Glutamatergic neuron (in vitro differentiated cells): ENCODE results near the gene SLC2A5. TPM values are rescaled to one million over a fixed set of nuclear protein-coding genes. Genes with fewer than 3 reads are reported as not detected.

Experiments used
- DNase-seq: peaks from one replicate; pipeline ENCODE4 v3.0.0; 2022
- H3K27ac Mint-ChIP-seq: one replicate; pipeline ENCODE4 v1.8.0; 2020; ENCODE audit warnings: mild to moderate bottlenecking, mixed read lengths, inconsistent platforms; ENCODE audit not compliant: unreplicated experiment
- H3K27me3 Mint-ChIP-seq: one replicate; pipeline ENCODE4 v1.8.0; 2020; ENCODE audit warnings: mild to moderate bottlenecking, moderate library complexity, mixed read lengths, inconsistent platforms; ENCODE audit not compliant: unreplicated experiment
- H3K36me3 Mint-ChIP-seq: one replicate; pipeline ENCODE4 v1.8.0; 2020; ENCODE audit warnings: mild to moderate bottlenecking, mixed read lengths, inconsistent platforms; ENCODE audit not compliant: unreplicated experiment
- H3K4me1 Mint-ChIP-seq: one replicate; pipeline ENCODE4 v1.8.0; 2020; ENCODE audit warnings: mild to moderate bottlenecking, low read depth, mixed read lengths, inconsistent platforms; ENCODE audit not compliant: unreplicated experiment
- H3K4me3 Mint-ChIP-seq: one replicate; pipeline ENCODE4 v1.8.0; 2020; ENCODE audit warnings: mild to moderate bottlenecking, mixed read lengths, inconsistent platforms; ENCODE audit not compliant: unreplicated experiment
- H3K9me3 Mint-ChIP-seq: one replicate; pipeline ENCODE4 v1.8.0; 2020; ENCODE audit warnings: mild to moderate bottlenecking, moderate library complexity, mixed read lengths, inconsistent platforms; ENCODE audit not compliant: unreplicated experiment
- CTCF ChIP-seq: fragments of 200-600 bp; sonication (generic); IDR thresholded peaks from one replicate; pipeline ENCODE4 v1.5.0; 2021; ENCODE audit not compliant: partially characterized antibody, unreplicated experiment
- total RNA-seq: library from RNA; stranded (reverse); fragmentation: NEBNext Ultra II Directional; extraction: Animal tissue kit (Norgen Biotek cat#: 25700); gene quantifications from one replicate; pipeline ENCODE4 v1.2.1, GENCODE V29; 2021; ENCODE audit not compliant: unreplicated experiment

The SLC2A5 gene
- total RNA-seq, 1 donor from 2014 or later: 0.64 TPM

GRCh38 chr1:8986814-8987190, 82.6 kb downstream of the SLC2A5 start:
- H3K27ac Mint-ChIP-seq: no peak overlapping the region
- no peak for TF ChIP-seq CTCF
- H3K36me3 Mint-ChIP-seq: no peaks in the 10 kb centered on the region
- no peak for DNase-seq
- H3K4me3 Mint-ChIP-seq: no peak overlapping the region
- peaks cover 3% of the 10 kb centered on the region for H3K9me3 Mint-ChIP-seq
- H3K4me1 Mint-ChIP-seq: no peaks in the 10 kb centered on the region
- peaks cover 6% of the 10 kb centered on the region for H3K27me3 Mint-ChIP-seq

- no peak for DNase-seq
- peaks cover 3% of the 10 kb centered on the region for H3K9me3 Mint-ChIP-seq
- no peak overlapping the region for H3K4me3 Mint-ChIP-seq
- peaks cover 6% of the 10 kb centered on the region for H3K27me3 Mint-ChIP-seq
- H3K36me3 Mint-ChIP-seq: no peaks in the 10 kb centered on the region
- H3K4me1 Mint-ChIP-seq: no peaks in the 10 kb centered on the region
- no peak for TF ChIP-seq CTCF
- H3K27ac Mint-ChIP-seq: no peak overlapping the region
Measured at GRCh38 chr1:8985915-8986813, 83.3 kb downstream of the SLC2A5 start.

Other genes with a start within 250 kb of the SLC2A5 start
- gene ENO1, start 190.9 kb downstream of the SLC2A5 start, total RNA-seq: 357 TPM
- gene CA6, start 123.8 kb downstream of the SLC2A5 start, total RNA-seq: not detected
- gene SLC2A7, start 43.2 kb downstream of the SLC2A5 start, total RNA-seq: not detected
- gene GPR157, start 59.5 kb upstream of the SLC2A5 start, total RNA-seq: 0.76 TPM
- 5.0 TPM for gene H6PD, start 165.1 kb upstream of the SLC2A5 start, total RNA-seq
- 78.6 TPM for gene SPSB1, start 223.3 kb upstream of the SLC2A5 start, total RNA-seq